TTC549 (cell line): ENCODE results near the gene SPP2.

ENCODE experiments used
- FAIRE-seq: peaks from 2 replicates; lab custom pipeline; 2012; peaks lifted over from hg19 to GRCh38; lab: Jason Lieb, UNC

The SPP2 gene

DNA sequence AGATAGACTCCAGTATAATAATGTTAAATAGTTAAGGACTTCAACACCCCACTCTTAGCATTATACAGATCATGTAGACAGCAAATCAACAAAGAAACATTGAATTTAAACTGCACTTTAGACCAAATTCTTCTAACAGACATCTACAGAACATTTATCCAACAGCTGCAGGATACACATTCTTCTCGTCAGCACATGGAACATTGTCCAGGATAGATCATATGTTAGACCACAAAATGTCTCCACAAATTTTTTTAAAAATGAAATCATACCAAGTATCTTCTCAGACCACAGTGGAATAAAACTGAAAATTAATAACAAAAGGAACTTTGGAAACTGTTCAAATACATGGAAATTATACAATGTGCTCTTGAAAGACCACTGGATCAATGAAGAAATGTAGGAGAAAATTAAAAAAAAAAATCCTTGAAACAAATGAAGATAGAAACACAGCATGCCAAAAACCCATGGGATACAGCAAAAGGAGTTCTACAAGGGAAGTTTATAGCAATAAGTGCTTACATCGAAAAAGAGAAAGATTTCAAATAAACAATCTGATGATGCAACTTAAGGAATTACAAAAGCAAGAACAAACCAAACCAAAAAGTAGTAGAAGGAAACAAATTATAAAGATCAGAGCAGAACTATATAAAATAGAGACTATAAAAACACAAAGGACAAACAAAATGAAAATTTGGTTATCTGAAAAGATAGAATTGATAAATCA is 12.3 kb upstream of the SPP2 start:
- FAIRE-seq, result no peak

DNA sequence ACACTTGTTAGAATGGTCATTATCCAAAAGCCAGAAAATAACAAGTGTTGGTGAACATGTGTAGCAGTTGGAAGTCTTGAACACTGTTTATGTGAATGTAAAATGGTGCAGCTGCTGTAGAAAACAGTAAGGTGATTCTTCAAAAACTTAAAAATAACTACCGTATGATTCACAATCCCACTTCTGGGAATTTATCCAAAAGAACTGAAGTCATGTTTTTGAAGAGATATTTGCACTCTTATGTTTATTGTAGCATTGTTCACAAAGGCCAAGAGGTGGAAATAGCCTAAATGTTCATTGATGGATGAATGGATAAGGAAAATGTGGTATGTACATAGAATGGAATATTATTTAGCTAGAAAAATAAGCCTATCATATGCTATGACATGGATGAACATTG is 6.3 kb upstream of the SPP2 start:
- FAIRE-seq, result no peak

DNA sequence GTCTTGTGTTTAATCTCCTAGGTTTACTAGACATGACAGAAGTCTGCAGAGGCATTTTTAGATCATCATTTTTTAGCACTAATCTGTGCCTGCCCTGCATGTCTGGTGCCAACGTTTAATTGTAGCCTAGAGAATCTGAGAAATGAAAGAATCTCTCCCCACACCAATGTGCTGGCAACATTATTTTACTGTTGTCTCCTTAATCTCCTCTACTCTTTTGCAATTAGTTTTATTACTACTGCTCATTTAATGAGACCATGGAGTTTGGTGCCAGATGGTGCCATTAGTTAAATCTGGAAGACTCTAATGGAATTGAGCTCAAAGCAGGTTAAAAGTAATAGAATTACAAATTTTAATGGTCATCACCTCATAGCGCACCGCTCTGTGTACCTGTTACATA is 4.0 kb upstream of the SPP2 start:
- FAIRE-seq, result no peak

DNA sequence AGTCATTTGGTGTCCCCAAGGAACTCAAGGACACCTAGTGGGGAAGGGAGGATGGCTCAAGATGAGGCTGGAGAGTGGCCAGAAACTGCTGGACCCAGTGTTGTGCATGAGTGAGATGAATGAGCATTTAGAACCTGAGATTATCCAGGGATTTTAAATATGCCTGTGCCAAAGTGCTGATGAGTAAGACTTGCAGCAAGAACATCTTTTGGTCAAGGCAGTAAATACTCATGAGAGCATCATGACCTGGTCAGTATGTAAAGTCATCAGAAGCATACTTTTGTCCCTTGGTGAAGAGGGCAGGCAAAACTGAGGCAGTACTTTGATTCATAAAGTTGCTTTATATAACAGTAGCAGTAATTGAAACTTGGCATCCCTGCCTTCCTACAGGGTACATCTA is 3.1 kb upstream of the SPP2 start:
- no peak for FAIRE-seq

DNA sequence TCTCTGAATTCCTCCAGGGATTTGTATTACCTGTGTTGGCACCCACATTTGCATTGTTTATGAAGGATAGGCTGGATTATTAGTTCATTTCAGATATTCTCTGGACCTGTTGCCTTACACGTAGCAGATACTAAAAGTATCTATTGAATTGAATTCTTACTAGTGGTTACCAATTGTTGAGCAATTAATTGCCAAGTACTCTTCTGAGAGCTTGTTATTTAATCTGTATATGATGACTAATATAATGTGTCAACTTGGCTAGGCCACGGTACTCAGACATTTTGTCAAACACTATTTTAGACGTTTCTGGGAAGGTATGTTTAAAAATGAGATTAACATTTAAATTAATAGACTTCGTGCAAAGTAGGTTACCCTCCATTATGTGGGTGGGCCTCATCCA is 2.5 kb upstream of the SPP2 start:
- FAIRE-seq, result no peak

DNA sequence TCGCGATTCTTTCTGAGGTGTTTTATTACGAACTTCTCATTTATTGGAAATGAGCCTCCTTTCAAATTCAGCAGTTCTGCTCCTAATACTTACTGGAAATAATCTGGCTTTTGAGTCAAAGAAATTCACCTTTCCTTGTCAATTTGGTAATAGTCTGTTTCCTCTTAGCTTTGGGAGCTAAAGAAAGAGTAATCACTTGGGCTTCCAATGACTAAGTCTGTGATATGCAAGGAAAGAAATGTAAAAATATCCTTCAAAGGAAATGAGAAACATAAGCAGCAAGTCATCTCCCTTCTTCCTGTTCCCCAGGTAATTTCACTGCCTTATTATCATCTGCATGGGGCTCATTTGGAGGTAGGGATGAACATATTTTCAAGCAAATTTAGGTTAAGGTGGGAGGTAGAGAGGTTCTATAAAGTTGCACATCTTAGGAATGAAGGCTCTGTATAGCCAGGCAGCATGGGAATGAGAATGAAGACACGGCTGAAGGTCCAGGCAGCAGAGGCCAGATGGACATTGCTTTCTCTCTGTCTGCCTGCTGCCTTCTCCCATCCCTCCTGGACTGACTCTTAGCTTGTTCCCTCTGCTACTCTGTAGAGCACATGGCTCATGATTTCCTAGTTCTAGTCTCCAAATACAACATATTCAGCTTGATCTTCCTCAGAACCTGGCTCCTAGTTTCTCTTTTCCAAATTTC is 1.0 kb downstream of the SPP2 start:
- FAIRE-seq, result no peak

DNA sequence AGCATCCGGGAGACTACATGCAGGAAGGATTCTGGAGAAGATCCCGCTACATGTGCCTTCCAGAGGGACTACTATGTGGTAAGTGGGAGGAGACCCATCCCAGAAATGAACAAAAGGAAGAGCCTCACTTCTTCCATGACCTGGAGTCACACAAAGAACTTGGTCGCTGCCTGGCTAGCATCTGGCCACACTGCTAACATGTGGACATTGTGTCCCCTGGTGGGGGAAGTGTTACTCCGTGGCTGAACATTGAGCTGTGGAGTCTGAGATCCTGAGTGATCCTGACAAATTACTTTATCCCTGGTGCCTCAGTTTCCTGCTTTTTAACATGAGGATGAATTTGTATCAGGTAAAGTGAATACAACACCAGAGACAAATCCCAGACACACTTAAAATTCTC is 8.4 kb downstream of the SPP2 start:
- FAIRE-seq, result no peak

DNA sequence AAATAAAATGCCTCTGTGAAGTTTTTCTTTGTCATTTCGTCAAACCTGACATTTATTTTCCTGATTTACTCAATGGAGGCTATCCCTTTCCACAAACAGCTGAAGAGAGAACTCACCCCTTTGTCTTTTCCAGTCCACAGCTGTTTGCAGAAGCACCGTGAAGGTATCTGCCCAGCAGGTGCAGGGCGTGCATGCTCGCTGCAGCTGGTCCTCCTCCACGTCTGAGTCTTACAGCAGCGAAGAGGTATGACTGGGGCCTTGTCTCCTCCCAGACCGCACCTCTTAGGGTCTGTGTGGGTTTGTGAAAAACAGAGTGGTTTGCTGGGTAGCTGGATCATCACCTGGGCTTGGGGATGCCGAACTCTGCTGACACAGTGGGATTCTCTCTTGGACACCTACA is 9.7 kb downstream of the SPP2 start:
- FAIRE-seq, result no peak

DNA sequence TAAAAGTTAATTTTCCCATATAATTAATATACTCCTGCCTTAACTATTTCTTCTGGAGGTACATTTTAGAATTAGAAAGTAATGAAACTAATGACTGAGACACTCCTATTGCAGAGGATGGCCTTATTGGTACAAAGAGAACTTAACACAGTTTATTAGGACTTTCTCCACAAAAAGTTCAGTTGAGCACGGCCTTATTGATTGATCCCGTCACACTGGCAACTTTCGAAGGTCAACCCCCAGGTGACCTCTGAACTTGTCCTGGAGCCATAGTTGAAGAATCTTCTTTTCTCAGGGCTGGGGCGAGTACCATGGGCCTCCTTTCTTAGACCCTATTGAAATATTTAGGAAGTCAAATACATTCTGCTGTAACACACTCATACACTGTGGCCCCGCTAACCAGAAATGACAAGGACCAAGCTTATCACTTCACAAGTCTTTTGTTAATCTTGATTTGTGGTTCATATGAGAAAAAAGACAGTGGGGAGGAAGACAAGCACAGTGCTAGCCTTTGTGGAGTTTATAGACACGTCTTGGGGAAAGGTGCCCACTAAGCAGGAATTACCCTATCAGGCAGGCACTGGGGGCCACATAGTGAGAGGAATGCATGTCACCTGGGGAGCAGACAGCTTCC is 11.2 kb downstream of the SPP2 start:
- FAIRE-seq, result no peak

DNA sequence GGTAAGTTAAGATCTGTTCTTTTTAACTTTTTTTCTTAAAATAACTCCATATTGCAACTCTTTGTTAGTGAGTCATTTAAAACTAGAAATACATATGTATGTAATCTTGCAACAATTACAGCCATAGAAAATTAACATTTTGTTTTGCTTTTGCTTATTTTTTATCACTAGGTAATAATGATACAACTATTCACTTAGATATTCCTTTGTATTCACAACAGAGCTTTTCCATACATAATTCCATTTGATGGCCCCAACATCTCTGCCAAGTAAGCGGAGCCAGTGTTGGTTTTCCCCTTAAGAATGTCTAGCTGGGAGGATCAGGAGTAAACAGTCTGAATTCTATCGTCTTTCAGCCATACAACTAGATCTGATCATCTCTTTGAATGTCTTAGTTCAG is 16.1 kb downstream of the SPP2 start:
- FAIRE-seq, result no peak

DNA sequence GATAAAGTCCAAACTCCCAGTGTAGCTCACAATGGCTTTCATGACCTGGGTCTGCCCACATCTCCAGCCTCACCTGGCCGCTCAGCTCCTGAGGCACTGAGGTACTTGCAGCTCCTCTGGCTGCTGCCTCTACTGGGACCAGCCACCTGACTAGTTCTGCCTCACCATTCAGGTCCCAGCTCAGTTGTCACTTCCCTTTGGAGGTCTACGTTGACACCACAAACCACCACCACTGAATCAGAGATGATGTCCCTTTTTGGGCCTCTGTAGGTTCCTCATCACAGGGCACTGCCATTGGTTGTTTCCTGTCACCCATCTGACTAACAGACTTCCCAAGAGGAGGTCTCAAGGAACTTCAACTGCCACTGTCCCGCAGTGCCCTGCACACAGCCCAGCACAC is 21.2 kb downstream of the SPP2 start:
- FAIRE-seq, result no peak

DNA sequence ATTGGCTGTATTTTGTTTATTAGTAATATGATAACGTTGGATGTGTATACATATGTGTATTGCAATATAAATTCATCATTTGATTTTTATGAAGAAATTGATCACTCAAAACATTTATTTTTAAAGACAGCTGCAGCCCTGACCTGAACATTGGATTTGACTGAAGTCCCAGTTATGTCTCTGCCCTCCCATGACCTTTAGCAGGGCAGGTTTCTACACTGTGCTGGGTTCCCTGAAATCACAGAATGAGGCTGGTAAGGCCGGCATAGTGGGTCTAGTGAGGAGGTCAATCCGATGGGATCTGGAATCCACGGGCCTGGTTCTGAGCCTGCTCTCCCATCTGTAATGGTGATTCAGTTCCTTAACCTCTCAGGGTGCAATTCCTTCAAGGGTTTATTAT is 22.0 kb downstream of the SPP2 start:
- FAIRE-seq, result no peak

DNA sequence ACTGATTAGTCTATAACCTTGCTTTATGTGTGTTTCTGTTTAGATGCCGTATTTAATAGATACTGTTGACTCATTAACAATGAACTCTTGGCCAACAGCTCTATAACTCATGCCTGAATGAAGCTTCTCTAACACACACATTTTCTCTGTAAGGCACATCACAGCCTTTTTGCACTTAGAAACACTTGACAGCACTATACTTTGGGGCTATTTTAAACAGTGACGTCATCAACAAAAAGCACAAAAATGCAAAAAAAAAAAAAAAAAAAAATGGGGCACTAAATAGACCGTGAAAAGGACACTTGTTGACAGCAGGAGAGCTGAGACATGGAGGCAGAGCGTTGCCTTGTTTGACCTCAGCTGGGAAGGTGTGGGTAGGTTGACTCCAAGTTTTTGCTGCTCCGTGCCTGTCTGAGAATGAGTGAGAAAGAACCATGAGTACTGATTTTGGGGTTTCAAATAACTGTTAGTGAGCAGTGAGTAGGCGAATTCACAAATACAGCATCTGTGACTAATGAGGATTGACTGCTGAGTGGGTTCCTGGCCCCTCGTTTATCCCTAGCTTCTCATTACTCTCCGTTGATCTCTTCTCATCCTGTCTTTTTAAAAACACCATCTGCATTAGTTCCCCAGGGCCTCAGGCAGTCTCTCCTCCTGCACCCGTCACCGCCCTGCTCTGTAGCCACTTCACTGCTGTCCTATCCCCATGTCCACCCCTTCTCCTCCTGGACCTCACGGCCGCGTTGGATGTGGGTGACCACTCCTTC is 24.4 kb downstream of the SPP2 start:
- no peak for FAIRE-seq

DNA sequence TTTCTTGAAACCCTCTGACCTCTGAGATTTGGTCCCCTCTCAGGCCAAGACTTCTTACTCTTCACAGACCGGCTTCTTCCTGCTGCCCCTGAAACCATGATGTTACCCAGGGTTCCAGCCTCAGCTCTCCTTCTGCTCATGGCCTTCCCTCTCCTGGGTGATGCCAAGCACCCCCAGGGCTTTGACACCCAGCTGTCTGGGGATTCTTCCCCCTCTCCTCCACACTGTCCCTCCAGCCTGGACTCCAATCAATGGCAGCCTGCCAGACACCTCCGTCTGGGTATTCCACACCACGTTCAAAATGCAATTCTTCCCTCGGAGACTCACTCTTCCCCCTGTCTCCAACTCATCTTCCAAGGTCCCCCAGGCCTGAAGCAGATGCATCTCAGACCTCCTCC is 25.0 kb downstream of the SPP2 start:
- FAIRE-seq, result no peak

DNA sequence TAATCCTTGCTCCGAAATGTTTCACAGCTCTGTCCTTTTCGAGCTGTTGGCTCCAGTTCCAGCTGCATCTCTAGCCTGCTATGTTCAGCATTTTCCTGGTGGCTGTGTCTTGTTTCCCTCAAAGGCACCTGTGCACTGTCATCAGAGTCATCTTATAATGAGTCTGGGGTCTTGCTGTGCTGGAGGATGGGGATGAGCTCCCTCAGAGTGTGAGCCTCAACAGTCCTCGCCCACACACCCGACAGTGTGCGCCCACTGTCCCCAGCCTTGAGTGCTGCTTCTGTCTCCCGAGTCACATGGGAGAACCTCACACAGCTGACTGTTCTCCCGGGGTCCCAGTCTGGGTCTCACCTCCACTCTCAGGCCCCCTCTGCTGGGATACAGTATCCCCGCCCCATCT is 25.4 kb downstream of the SPP2 start:
- FAIRE-seq, result no peak

DNA sequence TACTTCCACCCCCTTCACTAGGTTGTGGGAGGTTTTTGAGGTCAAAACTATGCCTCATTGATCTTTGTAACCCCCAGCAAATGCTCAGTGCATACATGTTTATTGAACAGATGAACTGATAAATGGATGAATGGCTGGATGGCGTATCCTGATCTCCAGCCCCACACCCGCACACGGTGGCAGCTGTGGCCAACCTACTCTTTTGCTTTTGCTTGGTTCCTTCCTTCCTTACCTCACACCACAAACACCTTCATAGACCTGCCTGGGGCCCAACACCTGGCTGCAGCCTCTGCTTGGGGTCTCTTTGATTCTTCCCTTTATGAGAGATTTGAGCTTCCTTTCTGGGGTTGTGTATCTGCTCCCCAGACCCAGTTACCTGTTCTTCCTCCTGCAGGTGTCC is 25.9 kb downstream of the SPP2 start:
- no peak for FAIRE-seq

DNA sequence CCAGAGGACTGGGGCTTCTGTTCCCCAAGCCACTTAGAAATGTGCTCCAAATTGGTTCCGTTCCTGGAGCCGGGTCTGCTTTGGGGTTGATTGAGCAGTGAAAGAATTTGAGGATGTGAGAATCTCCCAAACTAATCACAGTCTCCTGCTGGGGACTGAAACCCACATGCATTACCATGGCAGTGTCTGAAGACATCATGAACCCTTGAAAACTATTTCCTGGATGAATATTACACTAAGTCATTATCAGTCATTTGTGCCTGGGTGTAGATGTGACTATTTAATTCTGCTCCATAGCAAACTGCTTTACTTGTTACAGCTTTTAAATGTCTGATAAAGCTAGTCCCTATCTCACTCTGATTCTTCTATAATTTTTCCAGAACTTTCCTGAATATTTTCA is 27.6 kb downstream of the SPP2 start:
- FAIRE-seq, result no peak

DNA sequence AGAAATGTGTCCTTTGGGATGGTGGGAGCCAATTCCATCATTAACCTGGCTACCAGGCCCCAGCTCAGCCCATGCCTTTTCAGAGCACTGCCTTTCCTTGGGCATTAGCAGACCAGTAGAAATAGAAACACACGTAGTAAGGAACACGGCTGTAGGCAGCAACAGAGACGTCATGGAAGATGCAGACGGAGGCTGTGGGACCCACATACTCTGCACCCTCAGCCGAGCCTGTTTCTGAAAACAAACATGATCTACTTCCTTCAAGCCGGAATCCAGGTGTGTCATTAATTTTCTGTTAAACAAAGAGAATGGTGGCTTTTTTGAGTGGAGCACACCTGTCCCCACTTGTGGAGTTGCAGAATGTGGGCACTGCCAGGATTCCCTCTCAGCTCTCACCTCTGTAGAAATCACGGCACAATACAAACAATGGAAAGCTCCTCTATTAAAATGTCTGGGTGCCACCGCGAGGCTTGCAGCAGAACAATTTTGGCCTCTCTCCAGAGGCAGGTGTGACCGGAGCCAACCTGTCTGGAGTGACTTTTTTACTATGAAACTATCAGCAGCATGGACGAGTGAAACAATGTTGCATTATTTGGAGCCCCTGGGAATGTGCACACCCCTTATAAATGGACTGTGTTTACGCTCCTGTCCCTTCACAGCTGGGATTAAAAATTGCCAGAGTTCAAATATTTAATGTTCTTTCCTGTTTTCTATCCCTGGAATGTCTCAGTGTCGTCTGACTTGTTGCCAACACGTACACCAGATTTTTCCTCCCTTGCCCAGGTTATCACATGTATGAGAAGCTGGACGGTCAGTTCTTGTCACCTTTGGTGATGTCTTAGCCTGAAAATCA is 31.7 kb downstream of the SPP2 start:
- no peak for FAIRE-seq

DNA sequence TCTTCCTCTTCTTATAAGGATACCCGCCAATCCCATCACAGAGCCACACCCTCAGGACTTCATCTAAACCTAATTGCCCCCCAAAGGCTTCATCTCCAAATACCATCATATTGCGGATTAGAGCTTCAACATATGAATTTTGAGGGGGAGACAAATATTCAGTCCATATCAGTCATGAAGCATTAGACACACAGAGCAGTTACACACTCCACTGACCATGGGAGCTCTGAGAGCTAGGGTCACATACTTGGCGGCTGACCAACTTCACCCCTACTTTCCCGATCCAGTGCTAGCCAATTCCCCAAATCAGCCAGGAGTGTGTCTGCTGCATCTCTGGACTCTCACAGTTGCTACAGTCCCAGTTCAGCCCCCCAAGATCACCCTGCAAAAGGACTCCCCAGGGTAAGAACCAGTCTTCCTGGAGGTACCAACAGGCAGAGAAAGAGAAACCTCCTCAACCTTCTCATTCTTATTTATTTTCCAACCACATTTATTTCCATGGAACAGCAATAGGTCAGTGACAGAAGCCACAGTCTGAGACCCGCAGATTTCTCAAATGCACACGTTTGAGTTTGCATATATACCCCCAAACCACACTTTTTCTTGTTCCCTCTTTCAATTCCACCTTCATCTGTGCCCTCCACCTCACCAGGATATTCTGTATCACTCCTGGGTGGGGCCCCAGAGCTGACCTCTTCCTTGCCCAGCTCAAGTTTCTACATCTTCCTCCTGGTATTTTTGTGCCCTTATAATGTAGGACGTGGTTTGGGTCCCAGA is 33.3 kb downstream of the SPP2 start:
- FAIRE-seq, result no peak

DNA sequence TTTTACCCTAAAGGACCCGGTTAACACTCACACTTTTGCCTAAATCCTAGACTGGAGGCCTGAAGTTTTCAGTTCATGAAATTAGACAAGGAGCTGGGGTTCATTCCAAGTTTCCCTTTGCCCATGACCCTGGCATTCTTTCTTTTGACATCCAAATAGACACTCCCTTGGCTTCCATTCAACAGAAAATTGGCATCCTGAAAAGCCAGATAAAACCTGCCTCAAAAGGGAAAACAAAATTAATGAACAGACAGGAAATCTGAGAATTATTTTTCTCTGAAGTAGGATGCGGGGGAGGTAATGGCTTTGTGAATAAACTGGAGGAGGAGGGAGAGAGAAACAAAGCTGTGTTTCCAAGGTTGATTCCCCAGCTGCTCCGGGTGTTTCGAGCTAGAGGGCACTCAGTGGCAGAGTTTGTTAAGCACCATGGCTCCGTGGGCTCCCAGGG is 41.0 kb downstream of the SPP2 start:
- FAIRE-seq, result no peak

DNA sequence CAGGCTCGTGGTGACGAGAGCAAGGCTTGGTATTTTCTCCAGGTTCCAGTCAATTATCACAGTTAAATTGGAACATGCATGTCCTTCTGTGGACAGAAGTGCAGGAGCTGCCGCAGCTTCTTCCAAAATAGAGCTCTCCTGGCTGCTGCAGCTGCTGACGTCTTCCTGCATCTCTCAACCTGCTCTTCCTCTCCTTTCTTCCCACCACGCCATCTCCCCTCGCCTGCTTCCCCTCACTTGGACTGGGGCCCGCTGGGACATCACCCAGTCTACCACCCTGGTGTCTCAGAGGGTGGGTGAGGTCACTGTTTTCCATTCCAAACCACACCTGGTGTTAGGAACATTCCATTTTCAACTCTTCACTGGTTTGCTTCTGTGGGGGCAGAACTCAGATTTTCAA is 41.4 kb downstream of the SPP2 start:
- FAIRE-seq, result no peak
